Stimulated activated CD4-positive, alpha-beta T cell treated with anti-CD3 and anti-CD28 coated beads, TNF-alpha, amount 100 ng/mL, for 24 hours (primary cell): ENCODE data around the gene ABI3BP.

Experiments
- DNase-seq, 3 experiments: peaks; one replicate each; pipeline ENCODE4 v3.0.0-alpha.2; 2020; ENCODE audit warnings: low read depth in 3 of 3

Gene ABI3BP

DNA sequence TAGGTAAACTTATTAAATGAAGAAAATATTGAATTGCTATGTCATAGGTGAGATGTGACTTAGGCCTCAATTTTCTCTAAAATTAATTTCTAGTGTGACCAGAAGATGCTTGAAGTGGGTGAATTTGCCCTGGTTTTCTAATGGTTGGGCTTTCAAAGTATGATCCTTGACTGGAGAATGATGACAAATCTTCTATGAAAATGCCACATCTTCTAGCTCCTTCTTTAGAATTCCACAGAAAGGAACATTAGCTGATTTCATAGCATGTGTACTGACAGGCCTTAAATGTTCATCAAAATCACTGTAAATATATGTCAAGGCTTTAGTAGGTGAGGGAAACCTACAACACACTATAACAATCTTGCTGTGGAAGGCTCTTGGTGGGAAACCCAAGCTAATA is 8.9 kb downstream of the ABI3BP start:
- DNase-seq: no peak

DNA sequence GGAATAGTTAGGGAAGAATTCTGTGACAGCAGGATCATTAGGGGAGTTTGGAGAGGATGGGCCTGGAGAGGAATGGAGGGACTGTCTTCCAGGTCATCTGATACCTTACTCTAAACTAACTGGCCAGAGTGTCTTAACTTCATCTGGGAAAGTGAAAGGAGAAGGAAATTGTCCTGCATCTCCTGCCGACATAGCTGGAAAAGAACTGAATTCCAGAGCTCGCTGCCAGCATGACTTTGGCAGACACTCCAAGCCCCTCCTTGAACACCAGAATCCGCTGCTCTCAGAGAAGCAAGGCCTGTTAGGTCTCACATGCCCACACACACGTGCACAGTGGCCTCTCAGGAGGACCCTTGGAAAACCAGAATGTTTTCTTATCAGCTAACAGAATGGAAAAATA is 10.5 kb downstream of the ABI3BP start:
- no peak for DNase-seq

DNA sequence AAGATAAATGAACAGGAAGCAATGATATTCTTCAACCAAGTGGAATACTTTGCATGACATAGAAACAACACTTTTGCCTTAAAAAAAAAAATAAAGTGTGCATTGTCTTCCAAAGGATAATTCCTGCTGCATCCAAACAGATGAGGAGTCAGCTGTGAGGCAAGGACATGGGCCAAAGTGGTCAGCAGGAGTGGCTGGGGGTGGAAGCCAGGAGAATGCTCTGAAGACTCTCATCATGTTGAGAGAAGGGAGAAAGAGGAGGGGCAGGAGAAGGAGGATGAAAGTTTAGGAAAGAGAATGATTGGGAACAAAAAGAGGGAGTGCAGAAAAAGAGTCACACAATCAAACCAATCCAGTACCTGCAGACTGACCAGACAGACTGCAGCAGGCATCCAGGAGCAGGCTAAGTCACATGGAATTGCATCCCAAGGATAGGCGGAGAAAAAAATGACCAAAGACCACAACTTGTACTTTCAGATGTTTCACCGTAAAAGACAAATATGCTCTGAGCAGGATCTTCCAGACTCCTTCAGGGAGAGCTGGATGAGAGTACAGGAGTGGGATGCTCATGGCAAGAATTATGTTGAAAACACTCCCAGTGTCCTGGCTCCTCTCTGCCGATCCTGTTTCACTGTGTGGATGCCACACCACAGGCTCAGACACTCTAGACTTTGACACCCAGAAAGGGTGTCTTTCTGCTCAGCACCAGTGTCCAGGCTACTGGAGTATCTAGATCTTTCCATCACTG is 11.9 kb downstream of the ABI3BP start:
- DNase-seq: no peak

DNA sequence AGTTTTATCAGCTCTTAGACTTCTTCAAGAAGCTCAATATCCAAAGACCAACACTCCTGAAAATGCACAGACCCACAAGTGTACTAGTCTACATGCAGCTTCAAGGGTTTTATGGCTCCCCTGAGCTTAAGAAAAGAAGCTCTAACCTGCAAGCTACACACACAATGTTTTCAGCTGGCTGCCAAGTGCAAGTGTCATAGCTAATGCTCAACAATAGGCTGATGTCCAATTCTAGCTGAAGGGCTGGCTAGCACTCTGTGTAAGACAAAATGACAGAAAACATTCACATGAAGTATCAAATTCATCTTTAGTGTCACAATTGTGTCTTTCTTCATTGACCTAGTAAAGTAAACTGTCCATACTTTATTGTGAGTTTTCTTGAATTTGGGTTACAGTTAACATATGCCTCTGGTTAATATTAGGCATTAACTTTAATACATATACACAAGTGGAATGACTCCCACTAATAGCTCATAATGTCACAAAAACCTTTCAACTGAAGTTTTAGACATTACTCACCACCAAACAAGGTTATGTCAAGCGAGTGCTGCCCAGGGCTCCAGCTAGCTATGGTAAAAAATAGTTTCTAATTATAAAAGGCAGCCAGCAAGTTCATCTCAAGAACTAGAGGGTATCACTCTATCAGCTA is 15.1 kb downstream of the ABI3BP start:
- DNase-seq: no peak

DNA sequence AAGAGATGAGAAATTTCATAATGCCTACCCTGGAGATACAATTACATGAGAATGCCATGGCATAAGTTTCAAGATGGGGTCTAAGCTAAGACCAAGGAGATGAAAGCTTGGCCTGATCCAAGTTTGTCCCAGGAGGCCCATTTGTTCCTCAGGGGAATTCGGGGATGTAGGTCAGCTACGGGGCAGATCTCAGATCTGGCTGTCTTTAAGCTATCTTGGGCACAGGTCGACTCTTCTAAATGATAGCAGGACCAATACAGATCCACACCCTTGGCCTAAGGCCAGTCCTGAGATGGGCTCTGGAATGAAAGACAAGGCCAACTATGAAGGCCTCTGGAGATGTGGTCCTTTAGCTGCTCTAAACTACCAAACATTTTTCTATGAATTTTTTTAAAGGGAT is 16.6 kb downstream of the ABI3BP start:
- no peak for DNase-seq

DNA sequence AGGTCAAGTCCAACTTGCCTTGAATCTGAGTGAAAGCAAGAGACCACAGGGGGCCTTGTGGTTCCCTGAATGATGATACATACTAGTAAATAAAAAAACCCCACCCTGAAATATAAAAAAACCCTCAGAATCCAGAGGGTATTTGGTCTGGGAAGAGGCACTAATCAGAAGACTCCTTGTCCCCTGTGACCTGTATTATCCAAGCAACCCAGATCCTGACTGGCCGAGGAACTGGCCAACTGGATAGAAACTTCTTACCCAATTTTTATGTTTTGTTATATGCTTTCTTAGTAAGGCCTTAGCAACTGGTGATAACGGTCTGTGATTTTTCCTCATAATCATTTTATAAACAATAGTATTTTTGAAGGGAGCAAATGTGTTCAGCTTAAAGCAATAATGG is 17.5 kb downstream of the ABI3BP start:
- no peak for DNase-seq

DNA sequence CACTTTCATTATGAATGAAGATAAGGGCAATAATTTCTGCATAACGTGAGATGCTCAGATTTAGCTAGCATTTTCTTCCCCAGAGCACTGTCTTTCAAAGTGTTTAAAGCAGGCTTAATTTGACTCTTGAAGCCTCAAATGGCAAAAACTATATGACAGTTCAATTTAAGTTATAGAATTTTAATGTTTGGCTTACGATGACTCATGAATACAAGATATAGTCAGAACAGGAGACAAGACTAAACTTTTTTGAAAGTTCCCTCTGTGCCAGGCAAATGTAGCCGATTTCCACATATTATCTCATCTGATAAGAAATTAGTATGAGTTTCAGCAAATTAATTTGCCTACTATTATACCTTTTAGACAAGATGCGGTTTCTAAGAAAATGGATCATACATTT is 19.6 kb downstream of the ABI3BP start:
- DNase-seq: no peak

DNA sequence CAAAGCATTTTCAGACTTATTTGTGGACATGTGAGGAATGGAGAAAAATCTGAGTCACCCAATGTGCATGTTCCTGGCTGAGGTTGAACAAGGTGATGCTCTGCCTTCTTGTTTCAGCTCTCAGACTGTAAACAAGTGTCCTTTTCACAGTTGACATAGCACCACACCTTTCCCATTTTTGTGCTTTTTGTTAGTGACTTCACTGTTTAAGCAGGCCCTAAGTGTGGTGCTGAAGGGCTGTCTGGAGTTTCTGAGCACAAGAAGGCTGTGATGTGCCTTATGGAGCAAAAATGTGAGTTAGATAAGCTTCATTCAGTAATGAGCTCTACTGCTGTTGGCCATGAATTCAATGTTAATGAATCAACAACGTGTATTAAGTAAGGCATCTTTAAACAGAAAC is 20.4 kb downstream of the ABI3BP start:
- no peak for DNase-seq

DNA sequence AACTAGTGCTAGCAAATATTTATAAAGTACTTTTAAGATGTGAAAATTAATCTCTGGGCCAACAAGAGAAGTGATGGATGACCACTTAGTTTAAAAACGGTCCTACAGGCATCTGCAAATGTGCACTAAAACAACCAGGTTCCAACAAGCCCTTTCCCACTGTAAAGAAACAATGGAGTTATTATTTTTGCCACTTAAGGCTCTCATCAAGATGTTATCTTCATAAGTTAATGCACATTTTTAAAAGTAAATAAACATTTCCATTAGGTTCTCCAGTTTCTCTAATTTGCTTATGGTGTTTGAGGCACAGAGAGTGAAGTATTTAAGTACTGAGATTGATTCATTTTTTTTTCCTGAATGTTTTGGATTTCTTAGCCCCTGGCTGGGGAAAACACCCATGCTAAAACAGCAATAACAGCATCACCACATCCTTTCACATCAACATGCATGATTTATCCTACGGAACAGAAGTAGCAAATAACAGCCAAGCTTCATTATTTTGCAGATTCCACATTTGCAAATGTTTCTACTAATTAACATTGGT is 20.8 kb downstream of the ABI3BP start:
- no peak for DNase-seq

DNA sequence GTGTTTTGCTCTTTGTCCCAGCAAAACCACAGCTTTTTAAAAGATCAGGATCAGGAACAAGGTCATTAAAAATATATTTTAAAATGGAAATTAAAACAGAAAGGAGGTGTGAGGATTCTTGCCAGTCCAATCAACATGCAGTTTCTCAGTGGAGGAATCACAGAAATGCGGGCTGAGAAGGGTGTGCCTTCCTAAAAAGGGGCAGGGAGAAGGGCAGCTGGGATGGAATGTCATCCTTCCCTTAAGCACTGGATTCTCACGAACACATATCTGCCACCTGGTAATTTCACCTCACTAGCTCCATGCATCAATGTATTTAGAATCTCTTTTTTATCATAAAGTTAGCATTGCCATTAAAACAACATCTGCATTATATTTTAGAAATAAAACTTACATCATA is 21.4 kb downstream of the ABI3BP start:
- DNase-seq: no peak

DNA sequence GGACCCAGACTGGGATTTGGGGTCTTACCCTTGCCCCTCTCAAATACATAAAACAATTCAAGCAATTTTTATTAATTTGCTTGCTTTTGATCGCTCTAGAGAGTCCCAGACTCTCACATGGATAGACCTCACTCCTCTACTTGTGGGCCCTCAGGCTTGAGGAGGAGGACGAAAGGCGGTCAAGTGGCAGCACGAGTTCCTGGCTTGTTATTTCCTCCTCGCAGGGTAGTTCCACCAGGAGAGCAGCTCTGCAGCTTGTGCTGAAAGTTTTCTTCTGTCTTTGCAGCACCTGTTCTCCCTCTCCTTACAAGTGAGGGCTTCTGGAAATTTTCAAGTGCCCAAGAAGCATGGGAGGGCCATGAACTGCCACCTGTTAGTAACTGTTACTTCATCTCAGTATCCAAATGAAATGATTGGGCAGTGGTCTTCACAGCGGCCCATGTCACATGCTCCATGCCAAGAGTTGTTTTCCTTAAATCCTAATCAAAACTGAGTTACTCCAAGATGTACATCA is 22.7 kb downstream of the ABI3BP start:
- DNase-seq: no peak

DNA sequence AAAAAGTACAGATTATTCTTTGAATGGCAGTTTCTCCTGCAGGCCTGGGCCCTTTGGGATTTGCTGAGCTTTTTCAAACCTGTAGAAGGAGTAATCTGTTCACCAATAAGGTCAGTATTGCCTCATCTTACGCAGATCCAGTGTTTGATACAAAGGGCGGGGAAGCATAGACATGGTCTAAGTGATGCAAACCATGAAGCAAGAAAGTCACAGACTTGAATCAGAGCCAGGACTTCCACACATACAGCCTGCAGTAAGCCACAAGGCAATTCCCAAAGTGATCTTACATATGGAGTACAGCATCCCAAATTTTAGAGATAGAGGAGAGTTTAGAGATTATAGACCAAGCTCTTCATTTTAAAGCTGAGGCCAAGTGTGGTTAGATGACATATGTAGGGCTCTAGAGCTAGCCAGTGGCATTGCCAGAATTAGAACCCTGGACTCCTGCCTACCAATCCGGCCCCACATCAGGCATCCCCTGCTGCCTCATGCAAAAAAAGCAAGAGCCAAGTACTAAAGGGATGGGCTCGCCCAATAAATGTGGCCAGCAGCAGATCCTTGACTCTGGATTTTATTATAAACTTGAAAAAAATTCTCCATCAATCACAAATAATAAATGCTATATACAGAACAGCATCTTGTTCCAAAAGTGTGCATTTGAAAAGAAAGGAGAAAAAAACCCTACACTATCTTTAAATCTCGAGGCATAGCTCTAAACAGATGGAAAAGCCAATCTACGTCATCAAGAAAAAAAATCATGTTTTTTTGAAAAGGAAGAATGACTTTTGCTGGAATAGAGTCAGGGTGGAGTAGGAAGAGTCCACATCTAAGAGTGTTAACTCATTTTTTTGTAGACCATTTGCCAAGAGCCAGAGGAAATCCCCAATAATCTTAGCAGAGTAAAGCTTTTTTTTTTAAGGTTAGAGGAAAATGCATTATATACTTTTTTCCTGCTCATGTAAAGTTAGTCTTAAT is 24.0 kb downstream of the ABI3BP start:
- DNase-seq: no peak

DNA sequence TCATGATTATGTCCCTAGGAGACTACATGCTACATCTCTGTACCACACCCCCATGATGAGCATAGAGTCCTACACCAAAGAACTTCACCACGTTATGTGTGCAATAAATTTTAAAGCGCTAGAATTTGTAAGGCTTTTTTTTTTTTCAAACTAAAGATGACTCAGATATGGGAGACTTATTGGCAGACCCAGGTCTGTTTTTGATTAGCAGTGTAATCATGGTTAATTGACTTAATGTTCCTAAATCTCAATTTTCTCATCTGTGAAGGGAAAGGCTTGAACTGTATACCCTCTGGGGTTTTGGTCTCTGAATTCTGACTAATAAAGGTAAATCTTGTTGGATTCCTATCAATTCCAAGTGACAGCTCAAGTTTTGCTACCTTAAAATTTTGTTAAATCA is 26.4 kb downstream of the ABI3BP start:
- DNase-seq: no peak

DNA sequence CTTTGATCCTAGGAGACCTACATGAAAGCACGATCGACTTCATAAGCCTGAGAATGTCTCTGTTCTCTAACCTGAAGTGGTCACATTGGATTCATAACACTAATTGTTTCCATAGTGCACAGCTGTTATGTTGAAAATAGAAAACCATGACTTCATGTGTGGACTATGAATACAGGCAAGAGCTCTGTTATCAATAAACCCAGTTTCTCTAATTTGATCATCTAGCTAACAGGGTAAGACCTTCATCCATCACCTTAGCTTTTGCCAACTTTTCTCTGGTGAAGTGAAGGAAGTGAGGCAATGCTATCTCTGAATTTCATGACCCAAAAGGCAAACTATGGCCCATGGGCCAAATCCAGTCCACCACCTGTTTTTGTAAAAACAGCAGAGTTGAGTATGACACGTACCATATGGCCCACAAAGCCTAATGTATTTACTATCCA is 27.2 kb downstream of the ABI3BP start:
- no peak for DNase-seq

DNA sequence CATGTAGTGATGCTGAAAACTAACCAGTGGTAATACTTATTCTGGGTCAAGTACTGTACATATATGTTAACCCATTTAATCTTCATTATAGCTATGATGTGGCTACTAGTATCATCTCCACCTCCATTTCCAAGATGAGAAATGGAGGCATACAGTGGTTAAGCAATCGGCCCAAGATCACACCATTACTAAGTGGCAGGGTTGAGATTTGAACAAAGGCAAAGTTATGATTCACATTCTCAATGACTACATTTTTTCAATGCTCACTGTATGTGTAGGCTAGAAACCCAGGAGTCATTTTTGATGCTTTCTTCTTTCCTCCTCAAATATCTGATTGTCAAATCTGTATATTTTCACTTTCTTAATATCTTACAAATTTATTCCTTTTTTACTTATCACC is 30.2 kb downstream of the ABI3BP start:
- DNase-seq: no peak

DNA sequence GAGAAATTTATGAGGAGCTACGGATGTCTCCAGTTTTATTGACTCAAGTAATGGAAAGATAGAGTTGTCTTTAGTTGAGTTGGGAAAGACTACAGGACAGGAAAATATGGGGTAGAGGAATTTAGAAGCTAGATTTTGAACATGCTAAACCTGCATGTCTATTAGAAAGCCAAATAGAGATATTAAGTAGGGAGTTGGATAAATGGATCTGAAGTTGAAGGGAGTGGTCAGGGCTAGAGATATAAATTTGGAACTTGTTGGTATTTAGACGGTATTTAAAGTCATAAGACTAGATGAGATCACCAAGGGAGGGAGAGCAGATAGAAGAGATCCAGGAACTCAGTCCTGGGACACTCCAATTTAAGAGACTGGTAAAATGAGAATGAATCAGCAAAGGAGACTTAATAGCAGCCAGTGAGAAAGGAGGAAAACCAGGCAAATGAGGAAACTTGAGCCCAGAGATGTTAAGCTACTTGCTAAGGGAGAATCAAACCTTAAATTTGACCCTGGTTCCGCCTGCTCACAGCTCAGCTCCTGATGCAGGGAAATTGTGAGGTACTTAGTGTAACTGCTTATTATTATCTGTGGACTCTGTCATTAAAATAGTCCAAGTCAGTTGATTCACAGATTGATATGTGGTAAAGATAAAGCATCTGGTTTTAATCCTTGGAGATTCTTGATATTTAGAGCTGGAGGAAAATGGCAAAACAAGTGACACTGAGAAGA is 35.8 kb downstream of the ABI3BP start:
- no peak for DNase-seq

DNA sequence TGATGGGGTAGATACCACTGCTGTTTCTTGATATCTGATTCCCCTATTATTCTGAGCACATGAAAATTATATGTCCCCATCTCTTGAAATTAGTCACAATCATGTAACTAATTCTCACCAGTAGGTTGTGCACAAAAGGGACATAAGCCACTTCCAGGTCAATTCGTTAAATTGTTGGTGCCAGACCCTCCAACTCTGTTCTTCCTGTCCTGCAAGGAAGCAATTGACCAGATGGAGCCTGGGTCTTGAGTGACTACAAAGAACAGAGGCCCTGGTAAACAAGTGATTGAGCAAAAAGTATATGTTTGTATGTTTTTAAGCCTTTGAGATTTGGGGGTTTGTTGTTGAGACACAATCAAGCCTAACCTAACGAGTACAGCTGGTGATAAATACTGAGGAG is 36.9 kb downstream of the ABI3BP start:
- DNase-seq: no peak

DNA sequence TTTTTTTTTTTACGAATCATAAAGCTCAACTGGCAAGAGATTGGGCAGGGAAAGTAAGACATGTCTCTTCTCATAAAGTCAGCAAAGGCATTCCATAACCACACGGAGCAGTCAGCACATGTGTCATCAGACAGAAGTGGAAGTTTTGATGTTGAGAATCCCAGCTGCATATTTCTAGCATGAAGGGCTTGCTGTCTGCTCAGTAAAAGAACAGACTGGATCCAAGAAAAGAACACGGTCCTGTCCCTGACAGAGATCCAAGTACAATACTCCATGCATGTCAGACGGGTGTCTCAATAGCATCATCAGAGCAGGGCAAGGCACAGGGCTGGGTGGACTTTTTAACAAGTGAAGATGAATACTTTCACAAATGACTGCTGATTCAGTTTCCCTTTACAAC is 38.2 kb downstream of the ABI3BP start:
- no peak for DNase-seq

DNA sequence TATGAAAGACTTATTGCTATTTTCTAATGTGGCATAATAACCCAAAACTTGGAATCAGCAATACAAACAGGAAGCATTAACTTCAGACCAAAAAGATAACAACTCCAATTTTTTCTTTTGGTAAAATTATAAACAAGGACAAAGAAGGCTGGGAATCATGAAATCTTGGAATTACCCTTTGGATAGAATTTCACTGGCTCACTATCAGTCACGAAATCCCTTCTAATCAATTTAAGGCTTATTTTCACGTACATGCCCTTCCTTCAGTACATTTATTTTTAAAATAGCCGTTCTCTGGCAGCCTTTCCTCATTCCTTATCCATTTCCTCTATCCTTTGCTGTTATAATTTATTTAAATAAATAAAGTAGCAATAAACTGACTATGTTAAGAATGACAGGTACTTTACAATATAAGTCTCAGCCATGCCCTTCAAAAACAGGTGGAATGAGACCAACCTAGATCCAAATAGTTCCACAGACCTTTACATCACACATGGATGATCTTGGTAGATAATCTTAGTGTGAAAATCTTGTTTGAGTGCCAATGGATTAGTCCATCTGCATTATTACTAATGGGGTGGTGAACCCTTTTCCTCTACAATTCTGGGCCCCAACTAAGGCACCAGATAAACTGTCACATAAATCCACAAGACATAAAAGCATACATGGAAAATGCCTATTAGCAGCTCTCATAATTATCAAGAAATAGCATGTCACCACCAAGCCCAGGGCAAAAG is 38.9 kb downstream of the ABI3BP start:
- no peak for DNase-seq

DNA sequence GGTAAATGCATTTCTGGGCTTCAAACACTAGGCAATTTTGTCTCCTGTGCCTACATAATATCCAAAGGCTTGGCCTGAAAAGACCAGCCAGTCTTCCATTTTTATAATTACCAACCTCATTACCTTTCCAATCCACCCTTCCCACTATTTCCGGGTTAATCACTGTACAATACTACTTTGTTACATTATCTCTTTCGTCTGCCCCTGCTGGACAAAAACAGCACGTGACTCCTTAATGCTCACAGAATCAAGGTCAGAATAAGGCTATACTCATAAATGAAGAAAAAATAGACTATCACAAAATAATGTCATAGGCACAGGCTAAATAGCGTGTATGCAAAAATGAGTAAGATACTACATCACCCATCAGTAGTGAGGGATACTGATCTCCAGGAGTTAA is 40.1 kb downstream of the ABI3BP start:
- DNase-seq: no peak

DNA sequence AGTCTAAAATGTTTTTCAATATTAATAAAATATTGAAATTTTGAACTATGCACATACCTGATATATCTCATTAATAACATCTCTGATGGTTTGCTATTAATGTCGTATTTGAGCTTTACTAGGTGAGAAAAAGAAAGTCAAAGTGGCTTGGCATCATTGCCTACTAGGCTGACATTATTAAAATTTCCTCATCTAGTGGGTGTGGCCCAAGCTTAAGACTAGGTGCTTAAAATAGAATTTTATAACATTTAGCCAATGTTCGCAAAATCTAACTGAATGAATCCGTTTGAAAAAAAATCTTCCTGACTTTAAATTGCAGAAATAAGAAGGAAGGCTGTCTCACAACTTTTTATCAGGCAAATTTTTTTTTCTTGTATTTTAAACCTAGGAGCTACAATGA is 46.1 kb downstream of the ABI3BP start:
- no peak for DNase-seq
